ENCODE results near the gene ATP6V1A.

Gene ATP6V1A

DNA sequence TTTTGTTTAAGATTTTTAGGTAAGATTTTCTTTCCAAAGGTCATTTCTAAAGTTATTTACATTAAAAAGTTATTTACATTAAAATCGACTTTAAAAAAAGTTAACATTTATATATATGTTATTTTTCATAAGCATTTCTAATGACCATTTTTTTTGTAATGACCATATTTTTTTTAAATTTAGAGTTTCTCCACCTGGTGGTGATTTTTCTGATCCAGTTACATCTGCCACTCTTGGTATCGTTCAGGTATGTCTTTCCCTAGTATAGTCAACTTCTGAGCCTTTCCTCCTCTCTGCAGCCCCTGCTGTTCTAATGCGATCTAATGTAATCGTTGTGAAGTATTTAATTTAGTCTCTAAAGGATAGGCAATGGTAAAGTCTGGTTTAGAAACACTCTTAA is 48.9 kb downstream of the ATP6V1A start:
- Histone ChIP-seq H3K27ac (no peak overlapping the region), H3K4me3 (IDR thresholded peaks at IDR 0.05; ENCODE audit: insufficient read depth, low read depth, low read length) (no peak overlapping the region), H3K9ac (no peak overlapping the region), H3K36me3 (ENCODE audit: insufficient read depth) (no peaks in the 10 kb centered on the region), H3K4me2 (no peak overlapping the region), H4K20me1 (ENCODE audit: insufficient read depth) (no peaks in the 10 kb centered on the region), H3K4me1 (ENCODE audit: low read depth, poor library complexity, severe bottlenecking) (no peaks in the 10 kb centered on the region), H2AFZ (ENCODE audit: low read depth) (no peak overlapping the region), H3K79me2 (ENCODE audit: insufficient read depth, low read depth) (no peaks in the 10 kb centered on the region), H3K27me3 (ENCODE audit: insufficient read depth, low read depth) (no peaks in the 10 kb centered on the region)
- TF ChIP-seq, protein P1, sequence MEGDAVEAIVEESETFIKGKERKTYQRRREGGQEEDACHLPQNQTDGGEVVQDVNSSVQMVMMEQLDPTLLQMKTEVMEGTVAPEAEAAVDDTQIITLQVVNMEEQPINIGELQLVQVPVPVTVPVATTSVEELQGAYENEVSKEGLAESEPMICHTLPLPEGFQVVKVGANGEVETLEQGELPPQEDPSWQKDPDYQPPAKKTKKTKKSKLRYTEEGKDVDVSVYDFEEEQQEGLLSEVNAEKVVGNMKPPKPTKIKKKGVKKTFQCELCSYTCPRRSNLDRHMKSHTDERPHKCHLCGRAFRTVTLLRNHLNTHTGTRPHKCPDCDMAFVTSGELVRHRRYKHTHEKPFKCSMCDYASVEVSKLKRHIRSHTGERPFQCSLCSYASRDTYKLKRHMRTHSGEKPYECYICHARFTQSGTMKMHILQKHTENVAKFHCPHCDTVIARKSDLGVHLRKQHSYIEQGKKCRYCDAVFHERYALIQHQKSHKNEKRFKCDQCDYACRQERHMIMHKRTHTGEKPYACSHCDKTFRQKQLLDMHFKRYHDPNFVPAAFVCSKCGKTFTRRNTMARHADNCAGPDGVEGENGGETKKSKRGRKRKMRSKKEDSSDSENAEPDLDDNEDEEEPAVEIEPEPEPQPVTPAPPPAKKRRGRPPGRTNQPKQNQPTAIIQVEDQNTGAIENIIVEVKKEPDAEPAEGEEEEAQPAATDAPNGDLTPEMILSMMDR (conservative IDR thresholded peaks at IDR 0.05; ENCODE audit: low read depth, low read length): no peak

DNA sequence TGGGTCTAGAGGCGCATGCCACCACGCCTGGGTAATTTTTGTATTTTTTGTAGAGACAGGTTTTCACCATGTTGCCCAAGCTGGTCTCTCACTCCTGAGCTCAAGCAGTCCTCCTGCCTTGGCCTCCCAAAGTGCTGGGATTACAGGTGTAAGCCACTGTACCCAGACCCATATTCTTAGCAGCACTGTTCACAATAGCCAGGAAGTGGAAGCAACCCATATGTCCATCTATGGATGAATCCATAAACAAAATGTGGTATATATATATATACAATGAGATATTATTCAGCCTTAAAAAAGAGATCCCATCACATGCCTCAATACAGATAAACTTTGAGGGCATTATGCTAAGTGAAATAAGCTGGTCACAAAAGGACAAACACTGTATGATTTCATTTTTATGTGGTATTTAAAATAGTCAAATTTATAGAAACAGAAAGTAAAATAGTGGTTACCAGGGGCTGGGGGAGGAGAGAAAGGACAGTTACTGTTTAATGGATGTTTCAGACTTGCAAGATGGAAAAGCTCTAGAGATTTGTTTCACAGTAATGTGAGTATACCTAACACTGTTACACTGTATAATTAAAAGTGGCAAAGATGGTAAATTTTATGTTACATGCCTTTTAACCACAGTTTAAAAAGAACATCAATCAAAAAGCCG is 56.1 kb downstream of the ATP6V1A start:
- Histone ChIP-seq H3K27me3 (ENCODE audit: insufficient read depth, low read depth) (no peaks in the 10 kb centered on the region), H3K4me1 (ENCODE audit: low read depth, poor library complexity, severe bottlenecking) (peaks cover 13% of the 10 kb centered on the region), H3K27ac (no peak overlapping the region), H3K79me2 (ENCODE audit: insufficient read depth, low read depth) (no peaks in the 10 kb centered on the region), H3K4me2 (0 out of 2 replicates have a peak overlapping the region, but pooled peaks have one; percentile 1), H3K4me3 (IDR thresholded peaks at IDR 0.05; ENCODE audit: insufficient read depth, low read depth, low read length) (no peak overlapping the region), H3K9ac (no peak overlapping the region), H3K36me3 (ENCODE audit: insufficient read depth) (no peaks in the 10 kb centered on the region), H4K20me1 (ENCODE audit: insufficient read depth) (no peaks in the 10 kb centered on the region), H2AFZ (ENCODE audit: low read depth) (no peak overlapping the region)
- TF ChIP-seq, protein P1 (conservative IDR thresholded peaks at IDR 0.05; ENCODE audit: low read depth, low read length): no peak

DNA sequence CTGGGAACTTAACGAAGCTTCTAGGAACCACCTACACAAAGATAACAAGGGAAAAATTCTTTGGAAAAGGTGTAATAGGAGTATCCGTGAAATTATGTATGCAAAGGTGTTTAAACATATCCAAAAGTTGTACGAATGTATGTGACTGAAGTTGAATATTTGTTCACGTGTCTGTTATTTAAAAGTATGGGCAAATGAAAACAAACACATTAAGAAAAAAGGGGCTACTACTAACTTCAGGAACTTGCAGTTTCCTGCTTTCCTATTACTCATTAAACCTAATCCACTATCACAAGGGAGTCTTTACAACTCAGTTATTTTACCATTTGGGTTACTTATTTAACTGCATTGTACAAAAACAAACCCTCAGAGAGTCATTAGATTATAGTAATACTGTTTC is 57.8 kb downstream of the ATP6V1A start:
- Histone ChIP-seq H3K27ac (no peak overlapping the region), H3K4me3 (IDR thresholded peaks at IDR 0.05; ENCODE audit: insufficient read depth, low read depth, low read length) (no peak overlapping the region), H3K9ac (no peak overlapping the region), H3K4me2 (no peak overlapping the region), H3K27me3 (ENCODE audit: insufficient read depth, low read depth) (no peaks in the 10 kb centered on the region), H3K79me2 (ENCODE audit: insufficient read depth, low read depth) (no peaks in the 10 kb centered on the region), H2AFZ (ENCODE audit: low read depth) (no peak overlapping the region), H3K36me3 (ENCODE audit: insufficient read depth) (no peaks in the 10 kb centered on the region), H3K4me1 (ENCODE audit: low read depth, poor library complexity, severe bottlenecking) (peaks cover 13% of the 10 kb centered on the region), H4K20me1 (ENCODE audit: insufficient read depth) (no peaks in the 10 kb centered on the region)
- TF ChIP-seq, protein P1 (conservative IDR thresholded peaks at IDR 0.05; ENCODE audit: low read depth, low read length): no peak

DNA sequence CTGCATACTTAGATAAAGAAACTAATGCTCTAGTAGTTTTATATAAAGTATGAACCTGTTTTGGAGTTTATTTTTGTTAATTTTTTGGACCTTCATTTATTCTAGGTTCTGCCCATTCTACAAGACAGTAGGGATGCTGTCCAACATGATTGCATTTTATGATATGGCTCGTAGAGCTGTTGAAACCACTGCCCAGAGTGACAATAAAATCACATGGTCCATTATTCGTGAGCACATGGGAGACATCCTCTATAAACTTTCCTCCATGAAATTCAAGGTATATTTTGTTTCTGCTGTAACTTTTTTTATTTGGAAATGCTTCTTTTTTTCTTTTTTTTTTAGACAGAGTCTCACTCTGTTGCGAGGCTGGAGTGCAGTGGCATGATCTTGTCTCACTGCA is 58.4 kb downstream of the ATP6V1A start:
- Histone ChIP-seq H3K4me2 (no peak overlapping the region), H3K4me1 (ENCODE audit: low read depth, poor library complexity, severe bottlenecking) (peaks cover 13% of the 10 kb centered on the region), H2AFZ (ENCODE audit: low read depth) (no peak overlapping the region), H3K27me3 (ENCODE audit: insufficient read depth, low read depth) (no peaks in the 10 kb centered on the region), H3K27ac (no peak overlapping the region), H3K4me3 (IDR thresholded peaks at IDR 0.05; ENCODE audit: insufficient read depth, low read depth, low read length) (no peak overlapping the region), H3K79me2 (ENCODE audit: insufficient read depth, low read depth) (no peaks in the 10 kb centered on the region), H4K20me1 (ENCODE audit: insufficient read depth) (no peaks in the 10 kb centered on the region), H3K9ac (no peak overlapping the region), H3K36me3 (ENCODE audit: insufficient read depth) (no peaks in the 10 kb centered on the region)
- TF ChIP-seq, protein P1 (conservative IDR thresholded peaks at IDR 0.05; ENCODE audit: low read depth, low read length): no peak

Data from KMS-11 (cell line).